NCI-H1436 treated with DMSO at 0.1 percent for 48 hours (cell line): ENCODE results near the gene LRMDA.

Source experiments
- DNase-seq: peaks from one replicate; lab custom pipeline; 2025; lab: John Stamatoyannopoulos, UW

Gene LRMDA

GRCh38 chr10:75646218-75646915, 214.9 kb downstream of the LRMDA start:
- no peak for DNase-seq

GRCh38 chr10:75646916-75647315, 215.5 kb downstream of the LRMDA start:
- no peak for DNase-seq

- DNase-seq, result no peak
Measured at GRCh38 chr10:75647675-75648074, 216.3 kb downstream of the LRMDA start.

- DNase-seq, result no peak
Measured at GRCh38 chr10:75648351-75648750, 216.9 kb downstream of the LRMDA start.

- DNase-seq, result no peak
Measured at GRCh38 chr10:75648854-75649253, 217.4 kb downstream of the LRMDA start.

GRCh38 chr10:75649466-75649865, 218.0 kb downstream of the LRMDA start:
- no peak for DNase-seq

- DNase-seq, result no peak
Measured at GRCh38 chr10:75650648-75651047, 219.2 kb downstream of the LRMDA start.

GRCh38 chr10:75651417-75651816, 220.0 kb downstream of the LRMDA start:
- DNase-seq, result no peak

- no peak for DNase-seq
Measured at GRCh38 chr10:75652146-75652740, 220.8 kb downstream of the LRMDA start.

GRCh38 chr10:75653761-75654160, 222.3 kb downstream of the LRMDA start:
- no peak for DNase-seq

GRCh38 chr10:75654171-75654771, 222.8 kb downstream of the LRMDA start:
- no peak for DNase-seq

GRCh38 chr10:75654772-75655171, 223.3 kb downstream of the LRMDA start:
- no peak for DNase-seq

- DNase-seq, result no peak
Measured at GRCh38 chr10:75655791-75656451, 224.5 kb downstream of the LRMDA start.

GRCh38 chr10:75657351-75657750, 225.9 kb downstream of the LRMDA start:
- no peak for DNase-seq

- no peak for DNase-seq
Measured at GRCh38 chr10:75658036-75658435, 226.6 kb downstream of the LRMDA start.

- DNase-seq, result no peak
Measured at GRCh38 chr10:75658496-75658895, 227.1 kb downstream of the LRMDA start.

- no peak for DNase-seq
Measured at GRCh38 chr10:75658915-75659314, 227.5 kb downstream of the LRMDA start.

GRCh38 chr10:75660823-75661222, 229.4 kb downstream of the LRMDA start:
- DNase-seq, result no peak

GRCh38 chr10:75662715-75663114, 231.3 kb downstream of the LRMDA start:
- DNase-seq, result no peak

- DNase-seq, result no peak
Measured at GRCh38 chr10:75663947-75664664, 232.7 kb downstream of the LRMDA start.

GRCh38 chr10:75664968-75665367, 233.5 kb downstream of the LRMDA start:
- no peak for DNase-seq

GRCh38 chr10:75665707-75666106, 234.3 kb downstream of the LRMDA start:
- DNase-seq, result no peak
